Stimulated activated CD4-positive, alpha-beta T cell treated with anti-CD3 and anti-CD28 coated beads, Interleukin-2, amount 100 ng/mL, for 4 hours (primary cell): ENCODE measurements around the gene RCBTB1.
A peak's percentile ranks its signal among the peaks of the same experiment; 100 is the strongest.

Experiments
- DNase-seq: peaks from one replicate; pipeline ENCODE4 v3.0.0-alpha.2; 2020; ENCODE audit warnings: low read depth

RCBTB1 gene

GRCh38 chr13:49559006-49559405 is 26.4 kb downstream of the RCBTB1 start:
- no peak for DNase-seq

- no peak for DNase-seq
Measured at GRCh38 chr13:49554387-49554786, 31.0 kb downstream of the RCBTB1 start.

- no peak for DNase-seq
Measured at GRCh38 chr13:49553888-49554287, 31.5 kb downstream of the RCBTB1 start.

DNA sequence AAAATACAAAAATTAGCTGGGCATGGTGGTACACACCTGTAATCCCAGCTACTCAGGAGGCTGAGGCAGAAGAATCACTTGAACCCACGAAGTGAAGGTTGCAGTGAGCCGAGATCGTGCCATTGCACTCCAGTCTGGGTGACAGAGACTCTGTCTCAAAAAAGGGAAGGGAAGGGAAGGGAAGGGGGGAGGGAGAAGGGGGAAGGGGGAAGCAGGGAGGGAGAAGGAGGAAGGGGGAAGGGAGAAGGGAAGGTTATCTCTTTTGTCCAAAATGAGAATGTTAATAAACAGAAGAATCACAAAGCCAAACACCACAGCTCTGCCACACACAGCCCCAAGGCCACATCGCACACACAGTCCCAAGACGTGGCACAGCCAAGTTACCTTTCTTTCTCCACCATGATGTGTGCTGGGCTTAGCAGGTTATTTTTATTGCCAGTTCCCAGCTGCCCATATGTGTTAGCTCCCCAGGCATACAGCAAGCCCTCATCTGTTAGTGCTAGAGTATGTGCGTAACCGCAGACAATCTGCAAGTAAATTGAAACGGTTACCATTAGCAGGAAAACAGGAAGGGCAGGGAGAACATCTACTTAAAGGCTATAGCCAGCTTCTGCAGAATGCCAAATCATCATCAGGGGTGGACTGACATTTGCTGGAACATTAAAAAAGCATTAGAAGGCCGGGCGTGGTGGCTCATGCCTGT is 34.3 kb downstream of the RCBTB1 start:
- no peak for DNase-seq

- DNase-seq = no peak
Measured at GRCh38 chr13:49549289-49549688, 36.1 kb downstream of the RCBTB1 start.

- no peak for DNase-seq
Measured at GRCh38 chr13:49546561-49546960, 38.8 kb downstream of the RCBTB1 start.

DNA sequence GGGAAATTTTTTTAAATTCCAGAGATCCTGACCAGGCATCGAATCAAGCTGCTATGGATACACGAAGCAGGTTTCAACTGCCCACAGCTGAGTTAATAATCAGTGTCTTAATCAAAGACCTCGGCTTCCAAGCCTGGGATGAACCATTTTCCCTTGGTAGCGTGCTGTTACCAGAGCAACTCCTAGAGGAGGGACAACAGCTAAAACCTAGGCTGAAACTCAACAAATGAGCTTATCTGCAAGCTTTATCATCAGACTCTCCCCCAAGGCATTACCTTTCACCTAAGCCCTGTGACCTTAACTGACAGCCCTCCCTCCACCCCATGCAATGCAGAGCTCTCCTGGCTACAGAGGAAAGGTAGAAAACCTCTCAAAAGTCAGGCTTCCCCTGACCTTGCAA is 39.7 kb downstream of the RCBTB1 start:
- DNase-seq = no peak

DNA sequence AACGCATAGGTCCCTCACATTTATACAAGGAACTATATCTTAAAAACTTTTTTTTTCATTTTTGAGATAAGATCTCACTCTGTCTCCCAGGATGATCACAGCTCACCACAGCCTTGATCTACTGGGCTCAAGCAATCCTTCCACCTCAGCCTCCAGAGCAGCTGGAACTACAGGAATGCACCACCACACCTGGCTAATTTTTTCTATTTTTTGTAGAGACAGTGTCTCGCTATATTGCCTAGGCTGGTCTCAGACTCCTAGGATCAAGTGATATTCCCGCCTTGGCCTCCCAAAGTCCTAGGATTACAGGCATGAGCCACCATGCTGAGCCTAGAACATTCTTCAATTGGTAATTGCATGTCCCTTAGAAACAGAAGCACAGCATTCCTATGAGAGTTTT is 41.7 kb downstream of the RCBTB1 start:
- no peak for DNase-seq

GRCh38 chr13:49540552-49540951 is 44.8 kb downstream of the RCBTB1 start:
- peak; percentile 8 for DNase-seq

- DNase-seq = no peak
Measured at GRCh38 chr13:49539746-49540145, 45.6 kb downstream of the RCBTB1 start.

DNA sequence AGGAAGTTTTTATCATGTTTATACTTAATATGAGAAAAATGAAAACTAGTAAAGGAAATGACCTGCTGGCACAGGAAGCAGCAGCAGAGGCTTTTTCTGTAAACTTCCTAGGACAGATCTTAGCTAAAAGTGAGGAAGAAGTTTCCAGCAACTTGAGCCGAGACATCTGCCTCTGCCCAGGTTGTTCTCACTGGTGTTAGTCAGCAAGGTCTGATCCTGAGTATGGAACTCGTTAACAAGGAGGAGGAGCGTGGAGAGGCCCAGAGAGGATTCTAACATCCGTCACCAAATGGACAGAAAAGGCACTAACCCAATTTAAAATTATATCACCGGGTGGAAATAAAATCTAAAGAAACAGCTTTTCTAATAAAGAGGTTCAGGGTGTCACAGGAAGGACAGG is 46.0 kb downstream of the RCBTB1 start:
- no peak for DNase-seq

DNA sequence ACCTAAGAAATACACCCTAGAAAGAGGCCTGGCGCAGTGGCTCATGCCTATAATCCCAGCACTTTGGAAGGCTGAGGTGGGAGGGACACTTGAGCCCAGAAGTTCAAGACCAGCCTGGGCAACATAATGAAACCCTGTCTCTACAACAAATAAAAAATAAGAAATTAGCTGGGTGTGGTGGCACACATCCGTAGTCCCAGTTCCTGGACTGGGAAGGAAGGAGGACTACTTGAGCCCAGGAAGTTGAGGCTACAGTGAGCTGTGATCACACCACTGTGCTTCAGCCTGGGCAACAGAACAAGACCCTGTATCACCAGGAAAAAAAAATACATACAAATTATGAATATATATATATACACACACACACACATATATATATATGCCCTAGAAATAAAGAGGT is 47.0 kb downstream of the RCBTB1 start:
- no peak for DNase-seq

DNA sequence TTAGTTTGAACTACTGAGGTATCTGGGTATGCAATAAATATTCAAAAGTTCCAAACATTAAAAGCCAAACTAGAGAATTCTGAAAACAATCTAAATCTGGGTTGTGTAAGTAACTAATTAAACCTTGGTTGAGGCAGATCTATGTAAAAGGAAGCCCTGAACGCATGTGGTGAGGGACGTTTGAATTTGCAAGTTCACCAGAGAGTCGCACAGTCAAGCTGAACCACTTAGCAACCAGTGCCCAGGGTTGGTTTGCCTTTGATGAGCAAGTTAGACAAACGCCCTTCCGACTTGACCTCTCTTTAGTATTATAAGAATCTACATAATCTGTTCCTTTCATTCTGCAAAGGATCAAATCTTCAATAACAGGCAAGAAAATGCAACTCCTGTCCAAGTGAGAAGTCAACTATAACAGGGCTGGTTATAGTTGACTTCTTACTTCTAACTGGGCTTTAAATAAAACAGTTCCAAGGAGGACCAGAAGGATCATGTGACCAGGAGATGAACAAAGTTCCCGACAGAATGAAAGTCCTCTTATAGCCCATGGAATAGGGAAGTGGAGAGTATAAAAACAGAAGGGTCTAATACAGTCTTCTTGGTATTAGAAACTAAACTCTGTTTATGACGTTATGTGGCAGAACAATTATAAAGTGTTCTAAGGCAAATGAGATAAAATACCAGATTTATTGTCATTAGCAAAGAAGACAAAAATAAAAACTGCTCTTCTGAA is 49.0 kb downstream of the RCBTB1 start:
- DNase-seq = no peak

- no peak for DNase-seq
Measured at GRCh38 chr13:49533591-49534269, 51.6 kb downstream of the RCBTB1 start.

- no peak for DNase-seq
Measured at GRCh38 chr13:49533011-49533410, 52.3 kb downstream of the RCBTB1 start.

DNA sequence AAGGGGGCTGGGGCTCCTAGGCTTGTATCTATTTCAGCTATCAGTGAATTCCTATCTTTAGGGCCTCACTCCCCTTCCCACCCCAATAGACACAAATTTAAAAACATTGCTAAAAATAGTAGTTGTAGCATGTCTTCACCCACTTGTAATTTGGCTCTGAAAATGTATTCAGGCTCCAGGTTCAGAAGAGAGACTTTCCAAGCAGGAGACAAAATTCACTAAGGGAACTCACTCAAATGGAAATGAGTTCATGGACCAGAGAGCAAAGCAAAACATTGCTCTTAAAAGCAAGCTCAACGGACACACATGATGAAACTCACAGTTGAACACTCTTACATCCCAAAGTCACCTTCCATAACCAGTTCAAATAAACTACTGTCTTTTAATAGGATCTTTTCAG is 52.8 kb downstream of the RCBTB1 start:
- no peak for DNase-seq

GRCh38 chr13:49530457-49530856 is 54.9 kb downstream of the RCBTB1 start:
- DNase-seq = no peak

GRCh38 chr13:49528161-49528560 is 57.2 kb downstream of the RCBTB1 start:
- no peak for DNase-seq

GRCh38 chr13:49527123-49527522 is 58.2 kb downstream of the RCBTB1 start:
- DNase-seq = no peak

- no peak for DNase-seq
Measured at GRCh38 chr13:49524740-49525501, 60.4 kb downstream of the RCBTB1 start.

DNA sequence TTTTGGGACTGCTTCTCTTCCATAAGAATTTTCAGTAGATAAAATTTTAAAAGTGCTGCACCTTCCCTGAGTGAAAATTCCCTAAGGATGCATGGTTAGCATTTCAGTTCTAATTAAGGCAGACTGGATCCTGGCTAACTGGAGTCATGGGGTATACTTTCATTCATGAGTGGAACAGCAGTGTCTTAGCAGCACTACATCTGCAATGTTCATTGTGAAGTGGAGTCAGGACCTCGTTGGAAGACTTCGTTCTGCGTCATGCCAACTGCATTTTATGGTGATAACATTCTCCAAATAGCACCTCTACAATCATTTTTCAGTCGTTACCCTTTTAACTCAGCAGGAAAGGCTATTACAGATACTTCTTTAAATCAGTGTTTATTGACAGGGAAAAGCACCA is 64.1 kb downstream of the RCBTB1 start:
- no peak for DNase-seq

DNA sequence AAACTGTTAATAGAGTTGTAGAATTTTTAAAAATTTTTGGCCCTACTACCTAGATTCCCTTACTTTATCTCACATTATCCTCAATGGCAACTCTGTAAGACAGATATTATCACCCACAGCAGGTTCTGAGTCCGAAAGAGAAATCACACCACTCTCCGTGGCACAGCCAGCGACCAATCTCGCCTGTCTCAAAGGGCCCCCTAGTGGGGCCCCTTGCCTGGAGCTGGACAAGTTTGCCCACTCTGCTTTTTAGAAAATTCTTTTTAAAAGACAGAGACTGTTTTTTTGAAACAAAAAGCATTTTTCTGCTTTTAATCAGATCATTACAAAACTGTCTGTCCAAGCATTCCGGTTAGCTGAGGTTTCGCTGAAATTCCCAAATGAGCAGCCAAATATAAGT is 67.9 kb downstream of the RCBTB1 start:
- no peak for DNase-seq

GRCh38 chr13:49516467-49516866 is 68.9 kb downstream of the RCBTB1 start:
- DNase-seq = no peak
